H1 (cell line): ENCODE results near the gene HOXA10. TPM values are rescaled to one million over a fixed set of nuclear protein-coding genes. Genes with fewer than 3 reads are reported as not detected.

Source experiments
- E2F6 ChIP-seq: IDR thresholded peaks from 2 replicates; pipeline ENCODE4 v1.6.1; 2012; ENCODE audit warnings: inconsistent platforms
- polyA plus RNA-seq, 7 experiments: library from polyadenylated mRNA; depleted of rRNA in 3 of 7; stranded (reverse) in 5 of 7; unstranded in 2 of 7; fragments of >200 nt in 5 of 7; fragments of 200-250 nt in 2 of 7; gene quantifications; 1 replicate in 5 of 7; 2 replicates in 1 of 7; 4 replicates in 1 of 7; pipeline versions ENCODE4 v1.2.1 to v1.2.3, GENCODE V29; 2011 to 2013; ENCODE audit warnings: missing spikeins in 2 of 7, mixed read lengths in 2 of 7
- total RNA-seq: library from RNA; stranded (reverse); fragmentation: NEBNext Ultra II Directional; extraction: Animal tissue kit (Norgen Biotek cat#: 25700); gene quantifications from 2 replicates; pipeline ENCODE4 v1.2.1, GENCODE V29; 2021

HOXA10 gene
- total and polyA plus RNA-seq, 2 of the 8 experiments (the other 6 are each of a cell fraction or from before 2014, with no cell fraction given), result not detected

GRCh38 chr7:27134392-27134791, 39.7 kb downstream of the HOXA10 start (continued):
- no peak for TF ChIP-seq E2F6
